ENCODE measurements around the gene BTBD2. TPM values are rescaled to one million over a fixed set of nuclear protein-coding genes. Genes with fewer than 3 reads are reported as not detected.

BTBD2 gene
- total and polyA plus RNA-seq, 2 of the 13 experiments (the other 11 are each of a cell fraction or from before 2014, with no cell fraction given), result 28.1 to 45.3 TPM

- no peak for TF ChIP-seq ARHGAP35 (CRISPR knock-in tag; IDR thresholded peaks at IDR 0.05; ENCODE audit: borderline replicate concordance)
- no peak for TF ChIP-seq ZNF33B (CRISPR knock-in tag; IDR thresholded peaks at IDR 0.05)
- TF ChIP-seq ZNF749 (CRISPR knock-in tag; IDR thresholded peaks at IDR 0.05; ENCODE audit: borderline replicate concordance), result no peak
- no peak for TF ChIP-seq REPIN1 (CRISPR knock-in tag; IDR thresholded peaks at IDR 0.05; ENCODE audit: borderline replicate concordance, low read depth)
Observed at GRCh38 chr19:1952635-1953034, 62.9 kb downstream of the BTBD2 start (continued).

GRCh38 chr19:1950640-1951039 is 64.9 kb downstream of the BTBD2 start:
- peaks cover 41% of the 10 kb centered on the region; the same call in 1 of the 2 replicates for H4K20me1 ChIP-seq (ENCODE audit: insufficient read depth, low read length)
- 100% methylated on average over 6 of the region's 16 CpGs for WGBS (ENCODE audit: low lambda C conversion rate)
- peaks cover 7 to 23% of the 10 kb centered on the region in 2 experiments; a peak in 4 of 5 replicates for H3K36me3 ChIP-seq (replicated peaks in 1 of 2; ENCODE audit: control insufficient read depth in 1 of 2, insufficient read depth in 2 of 2, low read length in 2 of 2)
- H3K9ac ChIP-seq (ENCODE audit: insufficient read depth, low read depth, low read length), result no peak overlapping the region
- in situ Hi-C loops (cut with HindIII; ENCODE audit: extremely low pct_ligation_motif_present, low pct_unique_long_range_greater_than_20kb) (no loop called here), intact Hi-C loops (cut with micrococcal nuclease; ENCODE audit: unreplicated experiment) (no loop called here)
- TF ChIP-seq ZNF562 (CRISPR knock-in tag; IDR thresholded peaks at IDR 0.05; ENCODE audit: borderline replicate concordance) (no peak), ZSCAN9 (CRISPR knock-in tag; IDR thresholded peaks at IDR 0.05; ENCODE audit: borderline replicate concordance) (no peak), POGK (CRISPR knock-in tag; conservative IDR thresholded peaks at IDR 0.05) (no peak), ZFP41 (CRISPR knock-in tag; IDR thresholded peaks at IDR 0.05; ENCODE audit: borderline replicate concordance) (no peak), PLRG1 (conservative IDR thresholded peaks at IDR 0.05) (no peak), ZBTB39 (CRISPR knock-in tag; IDR thresholded peaks at IDR 0.05) (no peak)
- peaks cover 3% of the 10 kb centered on the region; the same call in 1 of the 2 replicates for H3K4me1 ChIP-seq (ENCODE audit: insufficient read depth, low read length)
- POLR2A ChIA-PET, result no interaction called here
- CTCF ChIA-PET (ENCODE audit: low intra/inter-chr PET ratio, low total read pairs), result no interaction called here
- no TSS peak for BruUV-seq (replicated peaks)
- no peak overlapping the region for H2AFZ ChIP-seq (ENCODE audit: low read length)
- H3K79me2 ChIP-seq (ENCODE audit: insufficient read depth, low read length), result peaks cover 62% of the 10 kb centered on the region
- H3K27me3 ChIP-seq (ENCODE audit: control insufficient read depth in 1 of 2, insufficient read depth in 2 of 2, low read length in 2 of 2), result no peaks in the 10 kb centered on the region
- H3K27ac ChIP-seq (ENCODE audit: extremely low read length, insufficient read depth, low read length), result no peak overlapping the region
- no peak overlapping the region for H3K4me2 ChIP-seq (ENCODE audit: low read depth, low read length)
- no peak overlapping the region for H3K4me3 ChIP-seq (replicated peaks in 1 of 3; ENCODE audit: insufficient read depth in 1 of 3, low read depth in 2 of 3, low read length in 3 of 3)
- FAIRE-seq (no peak), ATAC-seq (no peak), DNase-seq (ENCODE audit: low spot score) (no peak)
- H3K9me3 ChIP-seq (ENCODE audit: low read length), result no peaks in the 10 kb centered on the region

Measured in HepG2 (cell line).